Testis (tissue), 3 donors: ENCODE data around the gene CCT6A. TPM values are rescaled to one million over a fixed set of nuclear protein-coding genes. Genes with fewer than 3 reads are reported as not detected.
"Not testable (repeated sequence)": the region's sequence is repeated elsewhere in the genome, so short reads cannot be mapped to it uniquely, and the experiment has no call there.

ENCODE experiments used
- DNase-seq: peaks from one replicate; pipeline ENCODE4 v3.0.0-alpha.2; 2019
- H3K27ac ChIP-seq, 2 donors: fragments of 200-600 bp; sonication (generic); one replicate each; pipeline ENCODE4 v1.5.1; 2019
- H3K27me3 ChIP-seq: fragments of 200-600 bp; sonication (generic); one replicate; pipeline ENCODE4 v1.5.1; 2019
- H3K36me3 ChIP-seq: fragments of 200-600 bp; sonication (generic); one replicate; pipeline ENCODE4 v1.5.1; 2017; ENCODE audit warnings: low read depth; ENCODE audit errors: missing control alignments
- H3K4me1 ChIP-seq: fragments of 200-600 bp; sonication (generic); one replicate; pipeline ENCODE4 v1.5.1; 2019
- H3K4me3 ChIP-seq, 2 donors: fragments of 200-600 bp; sonication (generic); one replicate each; pipeline ENCODE4 v1.5.1; 2017 to 2019
- H3K9me3 ChIP-seq: fragments of 200-600 bp; sonication (generic); one replicate; pipeline ENCODE4 v1.5.1; 2017
- POLR2A ChIP-seq: fragments of 450-650 bp; IDR thresholded peaks from one replicate; pipeline ENCODE4 v1.6.1; 2017; ENCODE audit warnings: antibody characterized with exemption, mild to moderate bottlenecking, moderate library complexity
- WGBS, 2 donors: methylation state at CpG; one replicate each; pipeline ENCODE4 v1.1.5; 2018; 5-methylcytosine and 5-hydroxymethylcytosine counted together
- intact Hi-C: fragments of 100-400 bp; cut with DNase I; formaldehyde crosslinking; loops from one replicate; pipeline ENCODE4 v1.15.1; 2023; ENCODE audit warnings: low total_unique reads
- polyA plus RNA-seq: library from polyadenylated mRNA; stranded (reverse); fragments of 350-450 nt; fragmentation: Illumina TruSeq; extraction: RNeasy Lipid Tissue Mini Kit (QIAGEN cat#74804); gene quantifications from one replicate; pipeline ENCODE4 v1.2.3, GENCODE V29; 2014; ENCODE audit warnings: low read depth, low replicate concordance; ENCODE audit not compliant: insufficient read depth
- total RNA-seq, 2 donors: library from RNA; depleted of rRNA; stranded (reverse); fragments of >200 nt; gene quantifications; one replicate each; pipeline ENCODE4 v1.2.3, GENCODE V29; 2016
- TF ChIP-seq, protein P1 (sequence below), 3 experiments: fragments of 450-650 bp in 2 of 3; fragments of 200-600 bp in 1 of 3; sonication (generic) in 1 of 3; IDR thresholded peaks; one replicate each; pipeline ENCODE4 v1.5.1; 2016 to 2019; ENCODE audit warnings: antibody characterized with exemption in 3 of 3, mild to moderate bottlenecking in 2 of 3, moderate library complexity in 1 of 3

Gene CCT6A
- total and polyA plus RNA-seq, 3 donors from 2014 or later = 90.4 to 103 (median 96.4) TPM

DNA sequence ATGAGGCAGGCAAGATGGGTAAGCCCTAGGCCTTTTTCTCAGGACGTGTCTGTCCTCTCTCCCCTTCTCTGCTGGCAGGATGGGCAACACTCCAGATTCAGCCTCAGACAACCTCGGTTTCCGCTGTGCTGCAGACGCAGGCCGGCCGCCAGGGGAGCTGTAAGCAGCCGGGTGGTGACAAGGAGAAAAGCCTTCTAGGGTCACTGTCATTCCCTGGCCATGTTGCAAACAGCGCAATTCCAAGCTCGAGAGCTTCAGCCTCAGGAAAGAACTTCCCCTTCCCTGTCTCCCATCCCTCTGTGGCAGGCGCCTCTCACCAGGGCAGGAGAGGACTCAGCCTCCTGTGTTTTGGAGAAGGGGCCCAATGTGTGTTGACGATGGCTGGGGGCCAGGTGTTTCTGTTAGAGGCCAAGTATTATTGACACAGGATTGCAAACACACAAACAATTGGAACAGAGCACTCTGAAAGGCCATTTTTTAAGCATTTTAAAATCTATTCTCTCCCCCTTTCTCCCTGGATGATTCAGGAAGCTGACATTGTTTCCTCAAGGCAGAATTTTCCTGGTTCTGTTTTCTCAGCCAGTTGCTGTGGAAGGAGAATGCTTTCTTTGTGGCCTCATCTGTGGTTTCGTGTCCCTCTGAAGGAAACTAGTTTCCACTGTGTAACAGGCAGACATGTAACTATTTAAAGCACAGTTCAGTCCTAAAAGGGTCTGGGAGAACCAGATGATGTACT is 28.1 kb downstream of the CCT6A start:
- Histone ChIP-seq H3K9me3 (no peaks in the 10 kb centered on the region), H3K27ac (peak overlapping the region; percentile 60 to 65), H3K4me3 (no peak overlapping the region), H3K36me3 (no peaks in the 10 kb centered on the region), H3K27me3 (no peaks in the 10 kb centered on the region), H3K4me1 (peaks cover 24% of the 10 kb centered on the region)
- intact Hi-C loops = loop anchor here (10.0 kb wide), 1 partner anchor 75 kb away; no protein-coding TSS in a partner anchor
- WGBS, 2 donors = 32 to 33% methylated on average over 6 to 12 of the region's 12 CpGs
- TF ChIP-seq, protein P1, sequence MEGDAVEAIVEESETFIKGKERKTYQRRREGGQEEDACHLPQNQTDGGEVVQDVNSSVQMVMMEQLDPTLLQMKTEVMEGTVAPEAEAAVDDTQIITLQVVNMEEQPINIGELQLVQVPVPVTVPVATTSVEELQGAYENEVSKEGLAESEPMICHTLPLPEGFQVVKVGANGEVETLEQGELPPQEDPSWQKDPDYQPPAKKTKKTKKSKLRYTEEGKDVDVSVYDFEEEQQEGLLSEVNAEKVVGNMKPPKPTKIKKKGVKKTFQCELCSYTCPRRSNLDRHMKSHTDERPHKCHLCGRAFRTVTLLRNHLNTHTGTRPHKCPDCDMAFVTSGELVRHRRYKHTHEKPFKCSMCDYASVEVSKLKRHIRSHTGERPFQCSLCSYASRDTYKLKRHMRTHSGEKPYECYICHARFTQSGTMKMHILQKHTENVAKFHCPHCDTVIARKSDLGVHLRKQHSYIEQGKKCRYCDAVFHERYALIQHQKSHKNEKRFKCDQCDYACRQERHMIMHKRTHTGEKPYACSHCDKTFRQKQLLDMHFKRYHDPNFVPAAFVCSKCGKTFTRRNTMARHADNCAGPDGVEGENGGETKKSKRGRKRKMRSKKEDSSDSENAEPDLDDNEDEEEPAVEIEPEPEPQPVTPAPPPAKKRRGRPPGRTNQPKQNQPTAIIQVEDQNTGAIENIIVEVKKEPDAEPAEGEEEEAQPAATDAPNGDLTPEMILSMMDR (IDR thresholded peaks at IDR 0.05) = peak; percentile 30 to 66 (median 48)
- TF ChIP-seq POLR2A = no peak
- DNase-seq = peak; percentile 77

GRCh38 chr7:56080726-56081435 is 29.3 kb downstream of the CCT6A start:
- WGBS, 2 donors = 89 to 96% methylated on average over 8 to 28 of the region's 28 CpGs
- not testable (repeated sequence) for H3K36me3 ChIP-seq, DNase-seq

GRCh38 chr7:56081626-56082340 is 30.2 kb downstream of the CCT6A start:
- WGBS, 2 donors = 93 to 97% methylated on average over 20 to 29 of the region's 29 CpGs
- Histone ChIP-seq H3K27me3 (no peaks in the 10 kb centered on the region), H3K9me3 (no peaks in the 10 kb centered on the region), H3K36me3 (no peaks in the 10 kb centered on the region), H3K27ac (no peak overlapping the region), H3K4me1 (peaks cover 24% of the 10 kb centered on the region), H3K4me3 (no peak overlapping the region)
- intact Hi-C loops = no loop called here
- DNase-seq = no peak
- TF ChIP-seq POLR2A = no peak
- TF ChIP-seq, protein P1 (IDR thresholded peaks at IDR 0.05) = no peak

More at GRCh38 chr7:56080726-56081435, 29.3 kb downstream of the CCT6A start:
- H3K27me3 ChIP-seq, intact Hi-C loops, H3K4me3 ChIP-seq, H3K9me3 ChIP-seq: not testable (repeated sequence)
- H3K4me1 ChIP-seq = peaks cover 24% of the 10 kb centered on the region
- peak overlapping the region; percentile 60 to 65 for H3K27ac ChIP-seq

DNA sequence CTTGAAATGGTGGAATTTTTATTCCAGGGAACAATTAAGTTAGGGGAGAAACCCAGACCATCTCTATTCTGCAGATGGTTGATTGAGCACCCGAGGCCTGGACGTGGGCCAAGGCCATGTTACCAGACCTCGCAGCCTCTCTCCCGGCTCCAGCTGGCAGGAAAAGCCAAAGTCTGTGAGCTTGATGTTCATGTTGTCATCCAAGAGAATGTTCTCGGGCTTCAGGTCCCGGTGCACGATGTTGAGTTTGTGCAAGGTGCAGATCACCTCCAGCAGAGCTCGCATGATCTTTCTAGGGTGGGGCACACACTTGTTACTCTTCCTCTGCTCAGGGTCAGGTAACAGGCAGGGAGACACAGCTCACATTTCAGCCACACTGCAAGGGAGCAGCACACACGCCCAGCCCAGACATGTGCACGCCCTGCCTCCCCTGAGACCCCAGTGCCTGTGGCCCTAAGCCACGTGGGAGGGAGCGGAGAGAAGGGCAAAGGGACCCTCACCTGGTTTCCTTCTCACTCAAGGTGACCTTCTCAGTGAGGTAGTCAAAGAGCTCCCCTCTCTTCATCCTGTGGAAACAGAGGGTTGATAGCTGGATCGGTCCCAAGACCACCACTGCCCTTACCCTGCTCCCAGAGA is 31.7 kb downstream of the CCT6A start:
- H3K27ac ChIP-seq = no peak overlapping the region
- TF ChIP-seq, protein P1 (IDR thresholded peaks at IDR 0.05) = no peak
- TF ChIP-seq POLR2A = no peak
- H3K27me3 ChIP-seq = no peaks in the 10 kb centered on the region
- peaks cover 24% of the 10 kb centered on the region for H3K4me1 ChIP-seq
- peak; percentile 83 for DNase-seq
- no peaks in the 10 kb centered on the region for H3K9me3 ChIP-seq
- H3K4me3 ChIP-seq = no peak overlapping the region
- WGBS, 2 donors = 30 to 45% methylated on average over 9 to 13 of the region's 13 CpGs
- intact Hi-C loops = no loop called here
- H3K36me3 ChIP-seq = no peaks in the 10 kb centered on the region
